B cell (primary cell): ENCODE measurements around the gene PFDN6. TPM values are rescaled to one million over a fixed set of nuclear protein-coding genes. Genes with fewer than 3 reads are reported as not detected.

ENCODE experiments used
- ATAC-seq: fragments of 200-7000 bp; cut with Tn5 transposase; one replicate; pipeline ENCODE4 v1.10.0; 2021; ENCODE audit warnings: low read depth, mild to moderate bottlenecking, moderate number of reproducible peaks, moderate library complexity
- CTCF ChIA-PET: fragments of 350-600 bp; sonication (Branson Sonifier 250); formaldehyde crosslinking; loops from one replicate; lab custom pipeline; 2021; ENCODE audit warnings: antibody characterized with exemption, inconsistent platforms; lab: Charles Lee
- POLR2A ChIA-PET: fragments of 350-600 bp; sonication (Branson Sonifier 250); formaldehyde crosslinking; loops from one replicate; lab custom pipeline; 2021; ENCODE audit warnings: antibody characterized with exemption; lab: Charles Lee
- DNase-seq: peaks from one replicate; pipeline ENCODE4 v3.0.0; 2013
- H2AFZ ChIP-seq: 2 replicates; pipeline ENCODE4 v1.6.1; 2012; ENCODE audit warnings: mild to moderate bottlenecking, low read depth, low read length; ENCODE audit not compliant: insufficient read depth, poor library complexity, severe bottlenecking
- H3K27ac ChIP-seq, 2 donors: 1 replicate in 1 of 2; 2 replicates in 1 of 2; pipeline ENCODE4 v1.5.1; 2012 to 2013; ENCODE audit warnings: low read length in 2 of 2, mild to moderate bottlenecking in 2 of 2, moderate library complexity in 1 of 2
- H3K27me3 ChIP-seq, 4 experiments: fragments of 200-600 bp in 1 of 4; sonication (generic) in 1 of 4; replicated peaks in 1 of 4; 1 replicate in 2 of 4; 2 replicates in 2 of 4; pipeline versions ENCODE4 v1.6.1 to v1.7.0; 2013 to 2016; ENCODE audit warnings: low read length in 3 of 4, mild to moderate bottlenecking in 2 of 4, mixed read lengths in 1 of 4, moderate library complexity in 1 of 4; ENCODE audit not compliant: insufficient read depth in 4 of 4, control insufficient read depth in 3 of 4; ENCODE audit errors: control extremely low read depth in 1 of 4
- H3K36me3 ChIP-seq, 2 experiments: replicated peaks in 1 of 2; 1 replicate in 1 of 2; 2 replicates in 1 of 2; pipeline versions ENCODE4 v1.6.1 to v1.7.1; 2013; ENCODE audit warnings: low read length in 1 of 2; ENCODE audit not compliant: insufficient read depth in 2 of 2, control insufficient read depth in 1 of 2; ENCODE audit errors: control extremely low read depth in 1 of 2, extremely low read depth in 1 of 2
- H3K4me1 ChIP-seq, 2 donors: fragments of 200-600 bp in 1 of 2; sonication (generic) in 1 of 2; 1 replicate in 1 of 2; 2 replicates in 1 of 2; pipeline versions ENCODE4 v1.5.1 to v1.6.1; 2013 to 2017; ENCODE audit warnings: low read length in 2 of 2; ENCODE audit not compliant: control insufficient read depth in 2 of 2, insufficient read depth in 2 of 2
- H3K4me2 ChIP-seq: replicated peaks from 2 replicates; pipeline ENCODE3; 2012; ENCODE audit warnings: mild to moderate bottlenecking, low read depth, low read length; ENCODE audit not compliant: poor library complexity, severe bottlenecking
- H3K4me3 ChIP-seq, 5 experiments: fragments of 200-600 bp in 1 of 5; sonication (generic) in 1 of 5; 1 replicate in 3 of 5; 2 replicates in 2 of 5; pipeline versions ENCODE4 v1.5.1 to v1.7.0; 2011 to 2016; ENCODE audit warnings: low read length in 4 of 5, mild to moderate bottlenecking in 4 of 5, low read depth in 2 of 5, control low read depth in 1 of 5, moderate library complexity in 1 of 5; ENCODE audit not compliant: insufficient read depth in 1 of 5; ENCODE audit errors: control extremely low read depth in 1 of 5, extremely low read depth in 1 of 5
- H3K79me2 ChIP-seq: fragments of 200-600 bp; sonication (generic); one replicate; pipeline ENCODE4 v1.6.0; 2016; ENCODE audit warnings: low read length; ENCODE audit not compliant: control insufficient read depth, insufficient read depth
- H3K9ac ChIP-seq: fragments of 200-600 bp; sonication (generic); 2 replicates; pipeline ENCODE4 v1.6.1; 2017; ENCODE audit warnings: mild to moderate bottlenecking, low read length, moderate library complexity
- H3K9me3 ChIP-seq, 3 donors: one replicate each; pipeline versions ENCODE4 v1.6.1 to v1.7.1; 2013; ENCODE audit warnings: low read length in 2 of 3; ENCODE audit not compliant: control insufficient read depth in 2 of 3, insufficient read depth in 1 of 3; ENCODE audit errors: control extremely low read depth in 1 of 3
- H4K20me1 ChIP-seq: 2 replicates; pipeline ENCODE4 v1.6.0; 2012; ENCODE audit warnings: mild to moderate bottlenecking, low read length; ENCODE audit not compliant: insufficient read depth, control insufficient read depth, poor library complexity, severe bottlenecking
- H3K27ac Mint-ChIP-seq: one replicate; pipeline ENCODE4 v1.8.0; 2021; ENCODE audit warnings: mixed read lengths
- H3K27me3 Mint-ChIP-seq: one replicate; pipeline ENCODE4 v1.8.0; 2021; ENCODE audit warnings: mixed read lengths
- H3K4me1 Mint-ChIP-seq: one replicate; pipeline ENCODE4 v1.8.0; 2021; ENCODE audit warnings: mixed read lengths
- H3K4me3 Mint-ChIP-seq: one replicate; pipeline ENCODE4 v1.8.0; 2021; ENCODE audit warnings: mixed read lengths
- H3K9me3 Mint-ChIP-seq: one replicate; pipeline ENCODE4 v1.8.0; 2022; ENCODE audit warnings: mixed read lengths; ENCODE audit not compliant: insufficient read depth
- CTCF ChIP-seq: fragments of 200-600 bp; IDR thresholded peaks from one replicate; pipeline ENCODE4 v1.8.0; 2022; ENCODE audit warnings: antibody characterized with exemption, mild to moderate bottlenecking
- EZH2 ChIP-seq: IDR thresholded peaks from 2 replicates; pipeline ENCODE4 v1.6.1; 2012; ENCODE audit warnings: borderline replicate concordance, low read depth, mild to moderate bottlenecking, moderate library complexity, low read length; ENCODE audit not compliant: insufficient read depth, poor library complexity, severe bottlenecking
- WGBS: methylation state at CpG from one replicate; pipeline ENCODE4 v1.1.5; 2013; ENCODE audit warnings: missing lambda C conversion rate; ENCODE audit not compliant: insufficient coverage; 5-methylcytosine and 5-hydroxymethylcytosine counted together
- intact Hi-C: fragments of 100-400 bp; cut with micrococcal nuclease; formaldehyde crosslinking; loops from one replicate; pipeline ENCODE4 v1.10.0; 2022
- polyA plus RNA-seq: library from polyadenylated mRNA; depleted of rRNA; stranded (reverse); fragments of >200 nt; gene quantifications from 2 replicates; pipeline ENCODE4 v1.2.3, GENCODE V29; 2012
- total RNA-seq, 2 donors: library from RNA; stranded (reverse); fragments of 120-200 nt in 1 of 2; gene quantifications; 1 replicate in 1 of 2; 2 replicates in 1 of 2; pipeline versions ENCODE4 v1.2.3 to v1.2.4, GENCODE V29; 2013 to 2022

PFDN6 gene
- total and polyA plus RNA-seq, 2 donors (not counting 1 experiment from before 2014, with no cell fraction given), result 33.2 to 51.1 TPM

DNA sequence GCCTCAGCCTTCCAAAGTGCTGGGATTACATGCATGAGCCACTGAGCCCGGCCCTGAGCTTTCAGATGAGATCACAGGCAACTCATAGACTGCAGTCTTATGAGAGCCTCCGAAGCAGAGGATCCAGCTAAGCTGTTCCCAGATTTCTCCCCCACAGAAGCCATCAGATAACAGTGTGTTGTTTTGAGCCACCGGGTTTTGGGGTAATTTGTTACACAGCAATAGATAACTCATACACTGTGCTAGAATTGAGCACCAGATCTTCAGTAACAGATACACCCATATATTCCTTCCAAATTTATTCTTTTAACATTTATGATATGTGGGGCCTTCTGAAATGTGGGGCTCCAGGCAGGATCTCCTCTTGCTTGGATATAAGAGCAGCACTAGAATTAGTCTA, 47.1 kb downstream of the PFDN6 start:
- POLR2A ChIA-PET, result no interaction called here
- no peak overlapping the region for H2AFZ ChIP-seq

DNA sequence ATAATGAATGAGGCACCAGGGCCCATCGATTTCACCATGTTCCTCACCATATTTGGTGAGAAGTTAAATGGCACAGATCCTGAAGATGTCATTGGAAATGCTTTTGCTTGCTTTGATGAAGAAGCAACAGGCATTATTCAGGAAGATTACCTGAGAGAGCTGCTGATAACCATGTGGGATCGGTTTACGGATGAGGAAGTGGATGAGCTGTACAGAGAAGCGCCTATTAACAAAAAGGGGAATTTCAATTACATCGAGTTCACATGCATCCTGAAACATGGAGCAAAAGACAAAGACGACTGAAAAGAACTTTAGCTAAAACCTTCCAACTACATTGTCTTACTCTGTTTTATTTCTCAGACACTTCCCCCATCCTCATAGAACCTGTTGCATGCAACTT, 49.8 kb downstream of the PFDN6 start:
- no peak overlapping the region for H3K4me2 ChIP-seq
- H3K9me3 Mint-ChIP-seq, result no peaks in the 10 kb centered on the region
- no peak overlapping the region for H3K27ac Mint-ChIP-seq
- H3K27ac ChIP-seq, result no peak overlapping the region
- ChIA-PET CTCF (interaction anchor here (0.8 to 1.1 kb wide), 2 partner anchors 21 to 122 kb away, joined by 3 read pairs; no protein-coding TSS in a partner anchor), POLR2A (interaction anchor here (0.6 kb wide), 1 partner anchor 14 kb away, joined by 3 read pairs; no protein-coding TSS in a partner anchor)
- WGBS, result 62% methylated on average over 2 of the region's 6 CpGs
- H3K36me3 ChIP-seq, result no peaks in the 10 kb centered on the region
- H3K4me3 ChIP-seq, result no peak overlapping the region
- H3K79me2 ChIP-seq, result no peaks in the 10 kb centered on the region
- H3K4me1 Mint-ChIP-seq, result peaks cover 38% of the 10 kb centered on the region
- H3K27me3 ChIP-seq, result no peaks in the 10 kb centered on the region
- H3K27me3 Mint-ChIP-seq, result no peaks in the 10 kb centered on the region
- TF ChIP-seq CTCF (no peak), EZH2 (no peak)
- no peak overlapping the region for H2AFZ ChIP-seq
- ATAC-seq, result no peak
- no peak overlapping the region for H3K4me3 Mint-ChIP-seq
- H3K9ac ChIP-seq, result no peak overlapping the region
- peaks cover 0 to 6% (median 0%) of the 10 kb centered on the region in 3 donors for H3K9me3 ChIP-seq
- no peak for DNase-seq
- intact Hi-C loops, result no loop called here
- no peaks in the 10 kb centered on the region for H4K20me1 ChIP-seq
- H3K4me1 ChIP-seq, result peaks cover 28 to 47% of the 10 kb centered on the region in 2 donors

More for the DNA sequence above, 47.1 kb downstream of the PFDN6 start:
- Mint-ChIP-seq H3K4me3 (no peak overlapping the region), H3K4me1 (peaks cover 40% of the 10 kb centered on the region), H3K9me3 (no peaks in the 10 kb centered on the region), H3K27me3 (no peaks in the 10 kb centered on the region), H3K27ac (no peak overlapping the region)
- no peak for ATAC-seq
- 100% methylated on average over 1 of the region's 3 CpGs for WGBS
- CTCF ChIA-PET, result interaction anchor here (0.6 to 2.2 kb wide), 3 partner anchors 9 to 191 kb away, joined by 3 to 12 read pairs (median 3); partner anchors contain the start of genes RPS18 and VPS52
- DNase-seq, result no peak
- H3K4me1 ChIP-seq, result peaks cover 16 to 34% of the 10 kb centered on the region in 2 donors
- TF ChIP-seq EZH2, result no peak
- TF ChIP-seq CTCF, result no peak
- peaks cover 3% of the 10 kb centered on the region for H3K79me2 ChIP-seq
- H3K36me3 ChIP-seq, result no peaks in the 10 kb centered on the region
- H3K9ac ChIP-seq, result no peak overlapping the region
- no peak overlapping the region for H3K4me3 ChIP-seq
- H3K27ac ChIP-seq, result no peak overlapping the region
- H3K4me2 ChIP-seq, result no peak overlapping the region
- H3K9me3 ChIP-seq, result no peaks in the 10 kb centered on the region
- H3K27me3 ChIP-seq, result no peaks in the 10 kb centered on the region
- H4K20me1 ChIP-seq, result no peaks in the 10 kb centered on the region
- intact Hi-C loops, result no loop called here

Other genes starting within 250 kb of the PFDN6 start
- gene HLA-DPA1, start 216.0 kb upstream of the PFDN6 start, total RNA-seq, result 665 and 702 TPM in 2 replicates
- 559 and 2,256 TPM in 2 replicates for gene HLA-DPA1, start 216.0 kb upstream of the PFDN6 start, polyA plus RNA-seq
- 1,068 and 1,104 TPM in 2 replicates for gene HLA-DPB1, start 213.6 kb upstream of the PFDN6 start, total RNA-seq
- 921 and 1,578 TPM in 2 replicates for gene HLA-DPB1, start 213.6 kb upstream of the PFDN6 start, polyA plus RNA-seq
- gene COL11A2, start 97.1 kb upstream of the PFDN6 start, total RNA-seq, result 0.39 and 0.66 TPM in 2 replicates
- 0.82 and 0.88 TPM in 2 replicates for gene COL11A2, start 97.1 kb upstream of the PFDN6 start, polyA plus RNA-seq
- 94.1 and 99.9 TPM in 2 replicates for gene RXRB, start 88.9 kb upstream of the PFDN6 start, total RNA-seq
- 82.3 and 88.3 TPM in 2 replicates for gene RXRB, start 88.9 kb upstream of the PFDN6 start, polyA plus RNA-seq
- 26.1 and 29.6 TPM in 2 replicates for gene SLC39A7, start 88.7 kb upstream of the PFDN6 start, total RNA-seq
- gene SLC39A7, start 88.7 kb upstream of the PFDN6 start, polyA plus RNA-seq, result 18.7 and 22.2 TPM in 2 replicates
- 10.8 and 12.9 TPM in 2 replicates for gene HSD17B8, start 84.9 kb upstream of the PFDN6 start, total RNA-seq
- 12.8 and 25.5 TPM in 2 replicates for gene HSD17B8, start 84.9 kb upstream of the PFDN6 start, polyA plus RNA-seq
- gene RING1, start 81.1 kb upstream of the PFDN6 start, total RNA-seq, result 43.4 and 44.2 TPM in 2 replicates
- 34.9 and 37.1 TPM in 2 replicates for gene RING1, start 81.1 kb upstream of the PFDN6 start, polyA plus RNA-seq
- 100 and 108 TPM in 2 replicates for gene VPS52, start 17.7 kb upstream of the PFDN6 start, total RNA-seq
- 144 and 184 TPM in 2 replicates for gene VPS52, start 17.7 kb upstream of the PFDN6 start, polyA plus RNA-seq
- 3,593 and 3,830 TPM in 2 replicates for gene RPS18, start 17.5 kb upstream of the PFDN6 start, total RNA-seq
- 5,829 and 6,485 TPM in 2 replicates for gene RPS18, start 17.5 kb upstream of the PFDN6 start, polyA plus RNA-seq
- 44.1 and 46.0 TPM in 2 replicates for gene B3GALT4, start 12.5 kb upstream of the PFDN6 start, total RNA-seq
- gene B3GALT4, start 12.5 kb upstream of the PFDN6 start, polyA plus RNA-seq, result 4.6 and 10.2 TPM in 2 replicates
- gene WDR46, start 362 bp upstream of the PFDN6 start, total RNA-seq, result 66.4 and 77.2 TPM in 2 replicates
- 43.6 and 60.1 TPM in 2 replicates for gene WDR46, start 362 bp upstream of the PFDN6 start, polyA plus RNA-seq
- 94.7 and 98.5 TPM in 2 replicates for gene RGL2, start 9.3 kb downstream of the PFDN6 start, total RNA-seq
- 133 and 161 TPM in 2 replicates for gene RGL2, start 9.3 kb downstream of the PFDN6 start, polyA plus RNA-seq
- 288 and 302 TPM in 2 replicates for gene TAPBP, start 24.5 kb downstream of the PFDN6 start, total RNA-seq
- gene TAPBP, start 24.5 kb downstream of the PFDN6 start, polyA plus RNA-seq, result 279 and 310 TPM in 2 replicates
- 39.7 and 44.4 TPM in 2 replicates for gene ZBTB22, start 28.1 kb downstream of the PFDN6 start, total RNA-seq
- 22.0 and 25.9 TPM in 2 replicates for gene ZBTB22, start 28.1 kb downstream of the PFDN6 start, polyA plus RNA-seq
- gene DAXX, start 33.4 kb downstream of the PFDN6 start, total RNA-seq, result 64.7 and 72.2 TPM in 2 replicates
- 44.8 and 54.3 TPM in 2 replicates for gene DAXX, start 33.4 kb downstream of the PFDN6 start, polyA plus RNA-seq
- gene KIFC1, start 102.2 kb downstream of the PFDN6 start, total RNA-seq, result 0.70 and 0.79 TPM in 2 replicates
- 1.0 and 2.6 TPM in 2 replicates for gene KIFC1, start 102.2 kb downstream of the PFDN6 start, polyA plus RNA-seq
- gene PHF1, start 121.4 kb downstream of the PFDN6 start, total RNA-seq, result 179 and 198 TPM in 2 replicates
- gene PHF1, start 121.4 kb downstream of the PFDN6 start, polyA plus RNA-seq, result 365 and 548 TPM in 2 replicates
- gene CUTA, start 128.5 kb downstream of the PFDN6 start, total RNA-seq, result 134 and 137 TPM in 2 replicates
- 181 and 226 TPM in 2 replicates for gene CUTA, start 128.5 kb downstream of the PFDN6 start, polyA plus RNA-seq
- 31.4 and 43.0 TPM in 2 replicates for gene SYNGAP1, start 130.5 kb downstream of the PFDN6 start, total RNA-seq
- 18.6 and 18.7 TPM in 2 replicates for gene SYNGAP1, start 130.5 kb downstream of the PFDN6 start, polyA plus RNA-seq
- 10.4 and 11.8 TPM in 2 replicates for gene ZBTB9, start 165.0 kb downstream of the PFDN6 start, total RNA-seq
- gene ZBTB9, start 165.0 kb downstream of the PFDN6 start, polyA plus RNA-seq, result 2.8 and 2.9 TPM in 2 replicates